Esophagus (tissue), 2 donors: ENCODE measurements around the gene DNAH3. TPM values are rescaled to one million over a fixed set of nuclear protein-coding genes. Genes with fewer than 3 reads are reported as not detected.
"Not testable (repeated sequence)": the region's sequence is repeated elsewhere in the genome, so short reads cannot be mapped to it uniquely, and the experiment has no call there.

ENCODE experiments used
- H3K27ac ChIP-seq, 2 donors: one replicate each; pipeline ENCODE4 v1.5.1; 2013; ENCODE audit warnings: low read depth in 2 of 2, mild to moderate bottlenecking in 2 of 2, inconsistent platforms in 1 of 2, low read length in 1 of 2, moderate library complexity in 1 of 2
- H3K27me3 ChIP-seq, 2 donors: one replicate each; pipeline ENCODE4 v1.6.1; 2013; ENCODE audit warnings: low read length in 2 of 2, control low read depth in 1 of 2, mild to moderate bottlenecking in 1 of 2; ENCODE audit not compliant: insufficient read depth in 2 of 2, control insufficient read depth in 1 of 2
- H3K36me3 ChIP-seq, 2 donors: one replicate each; pipeline ENCODE4 v1.6.1; 2013; ENCODE audit warnings: low read length in 1 of 2; ENCODE audit not compliant: control insufficient read depth in 2 of 2, insufficient read depth in 2 of 2
- H3K4me1 ChIP-seq, 2 donors: one replicate each; pipeline ENCODE4 v1.6.1; 2013; ENCODE audit warnings: low read length in 1 of 2; ENCODE audit not compliant: control insufficient read depth in 2 of 2, insufficient read depth in 2 of 2
- H3K4me3 ChIP-seq, 2 donors: one replicate each; pipeline ENCODE4 v1.5.1; 2013; ENCODE audit warnings: low read length in 2 of 2, mild to moderate bottlenecking in 2 of 2, low read depth in 1 of 2, moderate library complexity in 1 of 2
- H3K9me3 ChIP-seq, 2 donors: one replicate each; pipeline ENCODE4 v1.6.1; 2013; ENCODE audit warnings: mild to moderate bottlenecking in 2 of 2, low read depth in 1 of 2, low read length in 1 of 2, moderate library complexity in 1 of 2; ENCODE audit not compliant: control insufficient read depth in 2 of 2, insufficient read depth in 1 of 2
- WGBS, 2 donors: extraction: QIAGEN DNeasy Blood & Tissue Kit; methylation state at CpG; one replicate each; pipeline ENCODE4 v1.1.7; 2013; 5-methylcytosine and 5-hydroxymethylcytosine counted together
- polyA plus RNA-seq, 2 donors: library from polyadenylated mRNA; stranded (reverse); fragments of 200-250 nt; gene quantifications; one replicate each; pipeline ENCODE4 v1.2.3, GENCODE V29; 2013
- donor health status: healthy with polysubstance abuse.
- donor health status: Bipolar disorder and iron deficiency.

The DNAH3 gene
- polyA plus RNA-seq, 2 donors, result 0.07 to 0.18 TPM

- Histone ChIP-seq H3K4me1 (no peaks in the 10 kb centered on the region), H3K27ac (no peak overlapping the region), H3K36me3 (no peaks in the 10 kb centered on the region), H3K4me3 (no peak overlapping the region), H3K9me3 (no peaks in the 10 kb centered on the region), H3K27me3 (no peaks in the 10 kb centered on the region)
- WGBS, 2 donors, result 87 to 90% methylated on average over 5 of the region's 5 CpGs
Observed at GRCh38 chr16:20997147-20997546, 153.5 kb downstream of the DNAH3 start.

- Histone ChIP-seq H3K4me3 (no peak overlapping the region), H3K27me3 (no peaks in the 10 kb centered on the region), H3K4me1 (no peaks in the 10 kb centered on the region), H3K27ac (no peak overlapping the region), H3K36me3 (no peaks in the 10 kb centered on the region), H3K9me3 (no peaks in the 10 kb centered on the region)
- WGBS, 2 donors, result 79% methylated on average over 4 of the region's 4 CpGs
Observed at GRCh38 chr16:20995711-20996110, 154.9 kb downstream of the DNAH3 start.

GRCh38 chr16:20989496-20990070 lies 161.1 kb downstream of the DNAH3 start:
- not testable (repeated sequence) for H3K4me3 ChIP-seq, H3K4me1 ChIP-seq, H3K36me3 ChIP-seq, H3K27me3 ChIP-seq, H3K27ac ChIP-seq, H3K9me3 ChIP-seq
- 95 to 96% methylated on average over 33 to 38 of the region's 38 CpGs for WGBS, 2 donors

GRCh38 chr16:20987049-20987448 lies 163.6 kb downstream of the DNAH3 start:
- 76 to 77% methylated on average over 5 of the region's 5 CpGs for WGBS, 2 donors
- H3K36me3 ChIP-seq, result no peaks in the 10 kb centered on the region
- H3K4me1 ChIP-seq, result no peaks in the 10 kb centered on the region
- no peak overlapping the region for H3K27ac ChIP-seq
- H3K9me3 ChIP-seq, result no peaks in the 10 kb centered on the region
- H3K4me3 ChIP-seq, result no peak overlapping the region
- H3K27me3 ChIP-seq, result peaks cover 0 to 2% of the 10 kb centered on the region in 2 donors

GRCh38 chr16:20984019-20984418 lies 166.6 kb downstream of the DNAH3 start:
- Histone ChIP-seq H3K4me1 (no peaks in the 10 kb centered on the region), H3K9me3 (no peaks in the 10 kb centered on the region), H3K36me3 (no peaks in the 10 kb centered on the region), H3K27me3 (peaks cover 0 to 2% of the 10 kb centered on the region in 2 donors), H3K27ac (no peak overlapping the region), H3K4me3 (no peak overlapping the region)
- WGBS, 2 donors, result 89 to 93% methylated on average over 6 of the region's 6 CpGs

- Histone ChIP-seq H3K4me1 (no peaks in the 10 kb centered on the region), H3K27ac (no peak overlapping the region), H3K27me3 (no peaks in the 10 kb centered on the region), H3K36me3 (no peaks in the 10 kb centered on the region), H3K4me3 (no peak overlapping the region), H3K9me3 (no peaks in the 10 kb centered on the region)
- whole genome bisulfite sequencing, 2 donors, result 70 to 72% methylated on average over 4 of the region's 4 CpGs
Observed at GRCh38 chr16:20976576-20976975, 174.1 kb downstream of the DNAH3 start.

GRCh38 chr16:20973201-20973600 lies 177.4 kb downstream of the DNAH3 start:
- H3K27me3 ChIP-seq, H3K9me3 ChIP-seq, H3K27ac ChIP-seq, H3K4me3 ChIP-seq, H3K4me1 ChIP-seq, H3K36me3 ChIP-seq: not testable (repeated sequence)
- WGBS, 2 donors, result 91 to 93% methylated on average over 4 of the region's 4 CpGs

- H3K4me1 ChIP-seq, result peaks cover 0 to 3% of the 10 kb centered on the region in 2 donors
- H3K27me3 ChIP-seq, result no peaks in the 10 kb centered on the region
- peak overlapping the region; percentile 16 to 30 for H3K27ac ChIP-seq
- no peaks in the 10 kb centered on the region for H3K9me3 ChIP-seq
- H3K4me3 ChIP-seq, result no peak overlapping the region
- 49 to 60% methylated on average over 8 of the region's 8 CpGs for WGBS, 2 donors
- no peaks in the 10 kb centered on the region for H3K36me3 ChIP-seq
Observed at GRCh38 chr16:20971401-20971800, 179.2 kb downstream of the DNAH3 start.

- WGBS, 2 donors, result 68 to 69% methylated on average over 5 of the region's 5 CpGs
Observed at GRCh38 chr16:20969386-20969785, 181.3 kb downstream of the DNAH3 start.

GRCh38 chr16:20968765-20969164 lies 181.9 kb downstream of the DNAH3 start:
- no peaks in the 10 kb centered on the region for H3K9me3 ChIP-seq
- no peaks in the 10 kb centered on the region for H3K36me3 ChIP-seq
- no peaks in the 10 kb centered on the region for H3K27me3 ChIP-seq
- H3K27ac ChIP-seq, result no peak overlapping the region
- WGBS, 2 donors, result 59 to 77% methylated on average over 3 of the region's 3 CpGs
- no peak overlapping the region for H3K4me3 ChIP-seq
- H3K4me1 ChIP-seq, result peaks cover 0 to 3% of the 10 kb centered on the region in 2 donors

More at GRCh38 chr16:20969386-20969785, 181.3 kb downstream of the DNAH3 start:
- Histone ChIP-seq H3K27ac (peak overlapping the region in 1 of 2 donors; percentile 43), H3K4me1 (peaks cover 0 to 3% of the 10 kb centered on the region in 2 donors), H3K36me3 (no peaks in the 10 kb centered on the region), H3K9me3 (no peaks in the 10 kb centered on the region), H3K27me3 (no peaks in the 10 kb centered on the region), H3K4me3 (no peak overlapping the region)
